Retinal pigment epithelial cell (primary cell): ENCODE measurements around the gene DUOX2.

Experiments used
- DNase-seq: peaks from one replicate; pipeline ENCODE4 v3.0.0-alpha.2; 2010; ENCODE audit warnings: low read depth
- H3K4me3 ChIP-seq: 2 replicates; pipeline ENCODE4 v1.5.1; 2011; ENCODE audit warnings: mild to moderate bottlenecking, low read length, control low read depth, moderate library complexity
- CTCF ChIP-seq: conservative IDR thresholded peaks from 2 replicates; pipeline ENCODE4 v1.5.1; 2011; ENCODE audit warnings: low read depth, low read length, control low read depth, inconsistent platforms

DUOX2 gene

GRCh38 chr15:45147606-45148005 is 33.6 kb upstream of the DUOX2 start:
- H3K4me3 ChIP-seq: no peak overlapping the region
- no peak for DNase-seq
- TF ChIP-seq CTCF: no peak

GRCh38 chr15:45146405-45146804 is 32.4 kb upstream of the DUOX2 start:
- no peak overlapping the region for H3K4me3 ChIP-seq
- TF ChIP-seq CTCF: no peak
- DNase-seq: no peak

- no peak for TF ChIP-seq CTCF
- no peak for DNase-seq
- H3K4me3 ChIP-seq: no peak overlapping the region
Observed at GRCh38 chr15:45144775-45145174, 30.8 kb upstream of the DUOX2 start.

GRCh38 chr15:45143946-45144345 is 30.0 kb upstream of the DUOX2 start:
- no peak overlapping the region for H3K4me3 ChIP-seq
- TF ChIP-seq CTCF: no peak
- DNase-seq: no peak

- TF ChIP-seq CTCF: no peak
- no peak for DNase-seq
- no peak overlapping the region for H3K4me3 ChIP-seq
Observed at GRCh38 chr15:45143056-45143455, 29.1 kb upstream of the DUOX2 start.

- H3K4me3 ChIP-seq: no peak overlapping the region
- DNase-seq: no peak
- no peak for TF ChIP-seq CTCF
Observed at GRCh38 chr15:45141386-45141785, 27.4 kb upstream of the DUOX2 start.

- no peak for TF ChIP-seq CTCF
Observed at GRCh38 chr15:45140557-45141250, 26.7 kb upstream of the DUOX2 start.

More at GRCh38 chr15:45140557-45141250, 26.7 kb upstream of the DUOX2 start:
- no peak overlapping the region for H3K4me3 ChIP-seq
- DNase-seq: no peak
